Mammary epithelial cell (primary cell): ENCODE data around the gene AKAP13.

Source experiments
- CTCF ChIP-seq, 2 donors: IDR thresholded peaks in 1 of 2; conservative IDR thresholded peaks in 1 of 2; 2 replicates each; pipeline ENCODE4 v1.5.1; 2011 to 2012; ENCODE audit warnings: inconsistent platforms in 2 of 2, low read length in 2 of 2, mild to moderate bottlenecking in 2 of 2, control low read depth in 1 of 2, low read depth in 1 of 2; ENCODE audit not compliant: insufficient read depth in 1 of 2; ENCODE audit errors: extremely low read depth in 1 of 2
- EZH2 ChIP-seq: IDR thresholded peaks from 2 replicates; pipeline ENCODE4 v1.6.1; 2012; ENCODE audit warnings: low read length, inconsistent platforms, borderline replicate concordance

GRCh38 chr15:85389306-85389650 is 8.9 kb downstream of the AKAP13 start:
- TF ChIP-seq CTCF (conservative IDR thresholded peaks at IDR 0.05 in 1 of 2, IDR thresholded peaks at IDR 0.05 in 1 of 2; ENCODE audit: extremely low read depth in 1 of 2, insufficient read depth in 1 of 2, low read depth in 1 of 2, low read length in 2 of 2) (no peak), EZH2 (no peak)
